CD4-positive, CD25-positive, alpha-beta regulatory T cell (primary cell): ENCODE measurements around the gene TEKT3. TPM values are rescaled to one million over a fixed set of nuclear protein-coding genes. Genes with fewer than 3 reads are reported as not detected.

Experiments
- ATAC-seq, 2 donors: fragments of 150-1000 bp; cut with Tn5 transposase; one replicate each; pipeline ENCODE4 v1.10.0; 2021; ENCODE audit warnings: low read depth in 2 of 2, moderate number of reproducible peaks in 2 of 2, moderate library complexity in 1 of 2
- DNase-seq, 3 donors: peaks; one replicate each; pipeline versions ENCODE4 v3.0.0 to v3.0.0-alpha.2; 2012 to 2022; ENCODE audit warnings: mixed read lengths in 1 of 3
- H3K27ac ChIP-seq: one replicate; pipeline ENCODE4 v1.7.0; 2013; ENCODE audit warnings: mild to moderate bottlenecking, low read length; ENCODE audit not compliant: insufficient read depth, poor library complexity, severe bottlenecking
- H3K27me3 ChIP-seq: one replicate; pipeline ENCODE4 v1.7.0; 2013; ENCODE audit warnings: low read length; ENCODE audit not compliant: control insufficient read depth, insufficient read depth
- H3K36me3 ChIP-seq: one replicate; pipeline ENCODE4 v1.7.0; 2013; ENCODE audit warnings: mild to moderate bottlenecking, low read length, moderate library complexity; ENCODE audit not compliant: control insufficient read depth, insufficient read depth
- H3K4me1 ChIP-seq: 2 replicates; pipeline ENCODE4 v1.7.0; 2013; ENCODE audit warnings: mild to moderate bottlenecking, low read length; ENCODE audit not compliant: insufficient read depth, control insufficient read depth, poor library complexity, severe bottlenecking
- H3K4me3 ChIP-seq: one replicate; pipeline ENCODE4 v1.7.0; 2013; ENCODE audit warnings: low read depth, mild to moderate bottlenecking, low read length, moderate library complexity
- H3K9me3 ChIP-seq, 2 experiments: 1 replicate in 1 of 2; 2 replicates in 1 of 2; pipeline ENCODE4 v1.7.0; 2013; ENCODE audit warnings: low read length in 2 of 2, mild to moderate bottlenecking in 1 of 2, moderate library complexity in 1 of 2; ENCODE audit not compliant: control insufficient read depth in 2 of 2
- H3K27ac Mint-ChIP-seq, 3 donors: one replicate each; pipeline ENCODE4 v1.8.0; 2020 to 2022; ENCODE audit warnings: mild to moderate bottlenecking in 3 of 3, mixed read lengths in 3 of 3, moderate library complexity in 2 of 3
- H3K27me3 Mint-ChIP-seq: one replicate; pipeline ENCODE4 v1.8.0; 2022; ENCODE audit warnings: mild to moderate bottlenecking, mixed read lengths
- H3K36me3 Mint-ChIP-seq: one replicate; pipeline ENCODE4 v1.8.0; 2020; ENCODE audit warnings: mixed read lengths
- H3K4me1 Mint-ChIP-seq, 4 donors: one replicate each; pipeline ENCODE4 v1.8.0; 2020 to 2022; ENCODE audit warnings: mixed read lengths in 4 of 4, mild to moderate bottlenecking in 1 of 4
- H3K4me3 Mint-ChIP-seq, 4 donors: one replicate each; pipeline ENCODE4 v1.8.0; 2020 to 2022; ENCODE audit warnings: mild to moderate bottlenecking in 4 of 4, mixed read lengths in 4 of 4, moderate library complexity in 3 of 4
- H3K9me3 Mint-ChIP-seq, 7 donors: one replicate each; pipeline ENCODE4 v1.8.0; 2020 to 2022; ENCODE audit warnings: mixed read lengths in 7 of 7, mild to moderate bottlenecking in 3 of 7, moderate library complexity in 2 of 7
- polyA plus RNA-seq, 4 donors: library from polyadenylated mRNA; unstranded; fragments of 300-500 nt; fragmentation: Illumina TruSeq; gene quantifications; one replicate each; pipeline ENCODE4 v1.2.3, GENCODE V29; 2021
- total RNA-seq: library from RNA; stranded (reverse); gene quantifications from one replicate; pipeline ENCODE4 v1.2.3, GENCODE V29; 2022

TEKT3 gene
- total and polyA plus RNA-seq, 5 donors from 2014 or later: 0.34 to 1.2 TPM; not detected in 3

GRCh38 chr17:15263680-15264079, 77.7 kb downstream of the TEKT3 start:
- DNase-seq: no peak

GRCh38 chr17:15263206-15263579, 78.2 kb downstream of the TEKT3 start:
- no peak for DNase-seq
- Histone ChIP-seq H3K4me1 (peaks cover 13% of the 10 kb centered on the region), H3K27ac (no peak overlapping the region), H3K36me3 (no peaks in the 10 kb centered on the region), H3K4me3 (no peak overlapping the region), H3K9me3 (no peaks in the 10 kb centered on the region), H3K27me3 (peaks cover 32% of the 10 kb centered on the region)
- H3K27me3 Mint-ChIP-seq: peaks cover 92% of the 10 kb centered on the region
- ATAC-seq: no peak
- H3K9me3 Mint-ChIP-seq: peaks cover 0 to 2% (median 0%) of the 10 kb centered on the region in 7 donors
- H3K4me3 Mint-ChIP-seq: no peak overlapping the region
- no peaks in the 10 kb centered on the region for H3K36me3 Mint-ChIP-seq
- no peak overlapping the region for H3K27ac Mint-ChIP-seq
- H3K4me1 Mint-ChIP-seq: peaks cover 0 to 18% (median 8%) of the 10 kb centered on the region in 4 donors

More at GRCh38 chr17:15263680-15264079, 77.7 kb downstream of the TEKT3 start:
- no peak overlapping the region for H3K4me3 ChIP-seq
- Mint-ChIP-seq H3K4me1 (peaks cover 0 to 18% (median 8%) of the 10 kb centered on the region in 4 donors), H3K4me3 (no peak overlapping the region), H3K27me3 (peaks cover 87% of the 10 kb centered on the region), H3K27ac (no peak overlapping the region), H3K36me3 (no peaks in the 10 kb centered on the region), H3K9me3 (peaks cover 0 to 2% (median 0%) of the 10 kb centered on the region in 7 donors)
- peaks cover 13% of the 10 kb centered on the region for H3K4me1 ChIP-seq
- H3K27ac ChIP-seq: no peak overlapping the region
- H3K36me3 ChIP-seq: no peaks in the 10 kb centered on the region
- H3K9me3 ChIP-seq: no peaks in the 10 kb centered on the region
- ATAC-seq: no peak
- H3K27me3 ChIP-seq: peaks cover 28% of the 10 kb centered on the region

- Mint-ChIP-seq H3K36me3 (no peaks in the 10 kb centered on the region), H3K4me1 (peaks cover 0 to 18% (median 10%) of the 10 kb centered on the region in 4 donors), H3K27ac (no peak overlapping the region), H3K27me3 (peaks cover 91% of the 10 kb centered on the region), H3K9me3 (peaks cover 0 to 2% (median 0%) of the 10 kb centered on the region in 7 donors), H3K4me3 (peak overlapping the region in 2 of 4 donors; percentile 33 to 56)
- DNase-seq: peak in 1 of 3 donors; percentile 2
- no peak overlapping the region for H3K4me3 ChIP-seq
- H3K9me3 ChIP-seq: no peaks in the 10 kb centered on the region
- H3K4me1 ChIP-seq: peaks cover 13% of the 10 kb centered on the region
- ATAC-seq: no peak
- H3K36me3 ChIP-seq: no peaks in the 10 kb centered on the region
- no peak overlapping the region for H3K27ac ChIP-seq
- H3K27me3 ChIP-seq: peaks cover 35% of the 10 kb centered on the region
Observed at GRCh38 chr17:15262291-15263205, 78.8 kb downstream of the TEKT3 start.

- Mint-ChIP-seq H3K27ac (no peak overlapping the region), H3K27me3 (peaks cover 93% of the 10 kb centered on the region), H3K36me3 (no peaks in the 10 kb centered on the region), H3K9me3 (peaks cover 0 to 2% (median 0%) of the 10 kb centered on the region in 7 donors), H3K4me3 (peak overlapping the region in 2 of 4 donors; percentile 33 to 56), H3K4me1 (peaks cover 0 to 24% (median 16%) of the 10 kb centered on the region in 4 donors)
- Histone ChIP-seq H3K27ac (no peak overlapping the region), H3K36me3 (no peaks in the 10 kb centered on the region), H3K27me3 (peaks cover 36% of the 10 kb centered on the region), H3K9me3 (no peaks in the 10 kb centered on the region), H3K4me1 (peaks cover 18% of the 10 kb centered on the region), H3K4me3 (no peak overlapping the region)
- ATAC-seq: no peak
- no peak for DNase-seq
Observed at GRCh38 chr17:15261802-15262290, 79.6 kb downstream of the TEKT3 start.

- Histone ChIP-seq H3K27ac (no peak overlapping the region), H3K27me3 (peaks cover 37% of the 10 kb centered on the region), H3K4me1 (peaks cover 18% of the 10 kb centered on the region), H3K36me3 (no peaks in the 10 kb centered on the region), H3K4me3 (no peak overlapping the region), H3K9me3 (no peaks in the 10 kb centered on the region)
- peak overlapping the region in 2 of 4 donors; percentile 47 to 61 for H3K4me3 Mint-ChIP-seq
- peaks cover 98% of the 10 kb centered on the region for H3K27me3 Mint-ChIP-seq
- DNase-seq (no peak), ATAC-seq (no peak)
- peaks cover 0 to 2% (median 0%) of the 10 kb centered on the region in 7 donors for H3K9me3 Mint-ChIP-seq
- no peak overlapping the region for H3K27ac Mint-ChIP-seq
- peaks cover 0 to 24% (median 16%) of the 10 kb centered on the region in 4 donors for H3K4me1 Mint-ChIP-seq
- no peaks in the 10 kb centered on the region for H3K36me3 Mint-ChIP-seq
Observed at GRCh38 chr17:15261258-15261801, 80.1 kb downstream of the TEKT3 start.

- peaks cover 0 to 24% (median 16%) of the 10 kb centered on the region in 4 donors for H3K4me1 Mint-ChIP-seq
- peaks cover 0 to 2% (median 0%) of the 10 kb centered on the region in 7 donors for H3K9me3 Mint-ChIP-seq
- DNase-seq (peak; percentile 8 to 48 (median 26)), ATAC-seq (peak; percentile 62 to 65)
- Histone ChIP-seq H3K9me3 (no peaks in the 10 kb centered on the region), H3K27me3 (peaks cover 36% of the 10 kb centered on the region), H3K4me3 (no peak overlapping the region), H3K4me1 (peaks cover 18% of the 10 kb centered on the region), H3K36me3 (no peaks in the 10 kb centered on the region), H3K27ac (no peak overlapping the region)
- H3K27ac Mint-ChIP-seq: no peak overlapping the region
- peak overlapping the region; percentile 54 to 86 (median 74) for H3K4me3 Mint-ChIP-seq
- H3K36me3 Mint-ChIP-seq: no peaks in the 10 kb centered on the region
- peaks cover 97% of the 10 kb centered on the region for H3K27me3 Mint-ChIP-seq
Observed at GRCh38 chr17:15260376-15261257, 80.8 kb downstream of the TEKT3 start.
